ENCODE results near the gene LRRC42.

- TF ChIP-seq POLR2A (IDR thresholded peaks at IDR 0.05) (no peak), CTCF (IDR thresholded peaks at IDR 0.05) (peak in 3 of 7 experiments; percentile 6 to 25 (median 8)), EP300 (IDR thresholded peaks at IDR 0.05) (no peak), POLR2AphosphoS5 (IDR thresholded peaks at IDR 0.05) (no peak)
These were observed 46.1 kb downstream of the LRRC42 start for GRCh38 chr1:53992085-53992874.
